HepG2 (cell line): ENCODE results near the gene LLGL2. TPM values are rescaled to one million over a fixed set of nuclear protein-coding genes. Genes with fewer than 3 reads are reported as not detected.
A peak's percentile ranks its signal among the peaks of the same experiment; 100 is the strongest.

ENCODE experiments used
- FOXA3 ChIP-seq: IDR thresholded peaks from 2 replicates; pipeline ENCODE4 v1.6.1; 2016; ENCODE audit warnings: missing genetic modification reagents, missing compliant biosample characterization
- GABPA ChIP-seq, 2 experiments: IDR thresholded peaks; 2 replicates each; pipeline ENCODE4 v1.6.1; 2011 to 2016; ENCODE audit warnings: low read depth in 2 of 2, low read length in 1 of 2, missing biosample characterization in 1 of 2, missing genetic modification characterization in 1 of 2
- KAT8 ChIP-seq: IDR thresholded peaks from 2 replicates; pipeline ENCODE4 v1.6.1; 2016; ENCODE audit warnings: missing genetic modification reagents, missing compliant biosample characterization
- KLF6 ChIP-seq: IDR thresholded peaks from 2 replicates; pipeline ENCODE4 v1.8.0; 2016; ENCODE audit warnings: missing biosample characterization, missing genetic modification reagents
- NR2F6 ChIP-seq, 2 experiments: IDR thresholded peaks; 2 replicates each; pipeline ENCODE4 v1.6.1; 2016; ENCODE audit warnings: antibody characterized with exemption in 1 of 2, mild to moderate bottlenecking in 1 of 2
- STAG1 ChIP-seq: sonication (generic); formaldehyde crosslinking; IDR thresholded peaks from 2 replicates; pipeline ENCODE4 v1.4.0; 2020; ENCODE audit warnings: missing genetic modification reagents
- TSC22D2 ChIP-seq: sonication (generic); formaldehyde crosslinking; IDR thresholded peaks from 2 replicates; pipeline ENCODE4 v1.5.1; 2020; ENCODE audit warnings: missing genetic modification reagents, mild to moderate bottlenecking, borderline replicate concordance
- ZNF264 ChIP-seq: sonication (generic); formaldehyde crosslinking; IDR thresholded peaks from 2 replicates; pipeline ENCODE4 v1.4.0; 2020; ENCODE audit warnings: missing genetic modification reagents
- ZNF333 ChIP-seq: sonication (generic); formaldehyde crosslinking; IDR thresholded peaks from 2 replicates; pipeline ENCODE4 v1.4.0; 2020; ENCODE audit warnings: mild to moderate bottlenecking, missing genetic modification reagents, borderline replicate concordance
- ZNF598 ChIP-seq: sonication (generic); formaldehyde crosslinking; IDR thresholded peaks from 2 replicates; pipeline ENCODE4 v1.5.1; 2020; ENCODE audit warnings: mild to moderate bottlenecking, missing genetic modification reagents, borderline replicate concordance
- ZNF792 ChIP-seq: IDR thresholded peaks from 2 replicates; pipeline ENCODE4 v1.6.1; 2016
- ZNF841 ChIP-seq: sonication (generic); formaldehyde crosslinking; IDR thresholded peaks from 2 replicates; pipeline ENCODE4 v1.8.1; 2023; ENCODE audit warnings: missing genetic modification reagents, borderline replicate concordance
- ZSCAN12 ChIP-seq: sonication (generic); formaldehyde crosslinking; IDR thresholded peaks from 2 replicates; pipeline ENCODE4 v1.9.0; 2021; ENCODE audit warnings: mild to moderate bottlenecking, missing genetic modification reagents
- polyA plus RNA-seq, 8 experiments: library from polyadenylated mRNA; depleted of rRNA in 3 of 8; stranded (reverse) in 7 of 8; unstranded in 1 of 8; fragments of >200 nt; fragmentation: Illumina TruSeq in 4 of 8; extraction: Trizol in 4 of 8; gene quantifications; 2 replicates each; pipeline versions ENCODE4 v1.2.1 to v1.2.3, GENCODE V29; 2011 to 2016; ENCODE audit warnings: low read depth in 4 of 8, missing spikeins in 1 of 8, mixed read lengths in 1 of 8; ENCODE audit not compliant: insufficient read depth in 1 of 8
- total RNA-seq, 5 experiments: library from RNA; depleted of rRNA; stranded (reverse); fragments of >200 nt; fragmentation: Illumina TruSeq; extraction: Trizol; gene quantifications; 2 replicates each; pipeline ENCODE4 v1.2.3, GENCODE V29; 2016; ENCODE audit warnings: low read depth in 1 of 5
- TF ChIP-seq, protein P1 (sequence below): sonication (generic); formaldehyde crosslinking; conservative IDR thresholded peaks from 2 replicates; pipeline ENCODE4 v1.4.0; 2020; ENCODE audit warnings: missing genetic modification reagents
- TF ChIP-seq, protein P2 (sequence below): sonication (generic); formaldehyde crosslinking; IDR thresholded peaks from 2 replicates; pipeline ENCODE4 v1.9.0; 2021; ENCODE audit warnings: missing genetic modification reagents, borderline replicate concordance
- TF ChIP-seq, protein P3 (sequence below): sonication (generic); formaldehyde crosslinking; conservative IDR thresholded peaks from 2 replicates; pipeline ENCODE4 v1.8.0; 2022; ENCODE audit warnings: missing genetic modification reagents
- TF ChIP-seq, protein P4 (sequence below): sonication (generic); formaldehyde crosslinking; conservative IDR thresholded peaks from 2 replicates; pipeline ENCODE4 v1.4.0; 2020; ENCODE audit warnings: missing genetic modification reagents
- TF ChIP-seq, protein P5 (sequence below): sonication (generic); formaldehyde crosslinking; IDR thresholded peaks from 2 replicates; pipeline ENCODE4 v1.4.0; 2020; ENCODE audit warnings: missing genetic modification reagents
- TF ChIP-seq, protein P6 (sequence below): sonication (generic); formaldehyde crosslinking; IDR thresholded peaks from 2 replicates; pipeline ENCODE4 v1.8.1; 2023; ENCODE audit warnings: mild to moderate bottlenecking, inconsistent platforms, moderate library complexity, missing genetic modification reagents, borderline replicate concordance

The LLGL2 gene
- total and polyA plus RNA-seq, 2 of the 13 experiments (the other 11 are each of a cell fraction or from before 2014, with no cell fraction given), result 83.0 to 86.7 TPM

DNA sequence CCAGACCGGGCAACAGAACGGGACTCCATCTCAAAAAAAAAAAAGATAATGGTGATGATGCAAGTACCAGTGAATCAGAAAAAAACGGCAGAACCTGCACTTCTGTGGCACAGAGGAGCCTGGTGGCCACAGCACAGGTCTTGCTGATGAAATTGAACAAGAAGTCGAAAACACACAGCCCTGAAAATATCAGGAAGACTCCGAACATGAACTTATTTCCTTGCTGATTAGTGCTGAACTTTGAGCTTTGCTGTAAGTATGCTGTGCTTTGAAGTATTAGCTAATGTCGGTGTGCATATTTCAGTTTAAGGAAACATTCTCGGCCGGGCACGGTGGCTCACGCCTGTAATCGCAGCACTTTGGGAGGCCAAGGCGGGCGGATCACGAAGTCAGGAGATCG lies 51.2 kb downstream of the LLGL2 start (continued):
- TF ChIP-seq, protein P1, sequence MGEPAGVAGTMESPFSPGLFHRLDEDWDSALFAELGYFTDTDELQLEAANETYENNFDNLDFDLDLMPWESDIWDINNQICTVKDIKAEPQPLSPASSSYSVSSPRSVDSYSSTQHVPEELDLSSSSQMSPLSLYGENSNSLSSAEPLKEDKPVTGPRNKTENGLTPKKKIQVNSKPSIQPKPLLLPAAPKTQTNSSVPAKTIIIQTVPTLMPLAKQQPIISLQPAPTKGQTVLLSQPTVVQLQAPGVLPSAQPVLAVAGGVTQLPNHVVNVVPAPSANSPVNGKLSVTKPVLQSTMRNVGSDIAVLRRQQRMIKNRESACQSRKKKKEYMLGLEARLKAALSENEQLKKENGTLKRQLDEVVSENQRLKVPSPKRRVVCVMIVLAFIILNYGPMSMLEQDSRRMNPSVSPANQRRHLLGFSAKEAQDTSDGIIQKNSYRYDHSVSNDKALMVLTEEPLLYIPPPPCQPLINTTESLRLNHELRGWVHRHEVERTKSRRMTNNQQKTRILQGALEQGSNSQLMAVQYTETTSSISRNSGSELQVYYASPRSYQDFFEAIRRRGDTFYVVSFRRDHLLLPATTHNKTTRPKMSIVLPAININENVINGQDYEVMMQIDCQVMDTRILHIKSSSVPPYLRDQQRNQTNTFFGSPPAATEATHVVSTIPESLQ (CRISPR knock-in tag), result no peak
- TF ChIP-seq, protein P2, sequence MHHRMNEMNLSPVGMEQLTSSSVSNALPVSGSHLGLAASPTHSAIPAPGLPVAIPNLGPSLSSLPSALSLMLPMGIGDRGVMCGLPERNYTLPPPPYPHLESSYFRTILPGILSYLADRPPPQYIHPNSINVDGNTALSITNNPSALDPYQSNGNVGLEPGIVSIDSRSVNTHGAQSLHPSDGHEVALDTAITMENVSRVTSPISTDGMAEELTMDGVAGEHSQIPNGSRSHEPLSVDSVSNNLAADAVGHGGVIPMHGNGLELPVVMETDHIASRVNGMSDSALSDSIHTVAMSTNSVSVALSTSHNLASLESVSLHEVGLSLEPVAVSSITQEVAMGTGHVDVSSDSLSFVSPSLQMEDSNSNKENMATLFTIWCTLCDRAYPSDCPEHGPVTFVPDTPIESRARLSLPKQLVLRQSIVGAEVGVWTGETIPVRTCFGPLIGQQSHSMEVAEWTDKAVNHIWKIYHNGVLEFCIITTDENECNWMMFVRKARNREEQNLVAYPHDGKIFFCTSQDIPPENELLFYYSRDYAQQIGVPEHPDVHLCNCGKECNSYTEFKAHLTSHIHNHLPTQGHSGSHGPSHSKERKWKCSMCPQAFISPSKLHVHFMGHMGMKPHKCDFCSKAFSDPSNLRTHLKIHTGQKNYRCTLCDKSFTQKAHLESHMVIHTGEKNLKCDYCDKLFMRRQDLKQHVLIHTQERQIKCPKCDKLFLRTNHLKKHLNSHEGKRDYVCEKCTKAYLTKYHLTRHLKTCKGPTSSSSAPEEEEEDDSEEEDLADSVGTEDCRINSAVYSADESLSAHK (CRISPR knock-in tag), result no peak
- TF ChIP-seq FOXA3, result peak; percentile 67
- 0 out of 2 replicates have a peak, but pooled peaks have one; percentile 50 for TF ChIP-seq TSC22D2 (CRISPR knock-in tag)
- TF ChIP-seq, protein P3, sequence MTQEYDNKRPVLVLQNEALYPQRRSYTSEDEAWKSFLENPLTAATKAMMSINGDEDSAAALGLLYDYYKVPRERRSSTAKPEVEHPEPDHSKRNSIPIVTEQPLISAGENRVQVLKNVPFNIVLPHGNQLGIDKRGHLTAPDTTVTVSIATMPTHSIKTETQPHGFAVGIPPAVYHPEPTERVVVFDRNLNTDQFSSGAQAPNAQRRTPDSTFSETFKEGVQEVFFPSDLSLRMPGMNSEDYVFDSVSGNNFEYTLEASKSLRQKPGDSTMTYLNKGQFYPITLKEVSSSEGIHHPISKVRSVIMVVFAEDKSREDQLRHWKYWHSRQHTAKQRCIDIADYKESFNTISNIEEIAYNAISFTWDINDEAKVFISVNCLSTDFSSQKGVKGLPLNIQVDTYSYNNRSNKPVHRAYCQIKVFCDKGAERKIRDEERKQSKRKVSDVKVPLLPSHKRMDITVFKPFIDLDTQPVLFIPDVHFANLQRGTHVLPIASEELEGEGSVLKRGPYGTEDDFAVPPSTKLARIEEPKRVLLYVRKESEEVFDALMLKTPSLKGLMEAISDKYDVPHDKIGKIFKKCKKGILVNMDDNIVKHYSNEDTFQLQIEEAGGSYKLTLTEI, result no peak
- TF ChIP-seq ZSCAN12 (CRISPR knock-in tag), result no peak
- 0 out of 2 replicates have a peak, but pooled peaks have one; percentile 2 for TF ChIP-seq STAG1 (CRISPR knock-in tag)
- TF ChIP-seq NR2F6 (IDR thresholded peaks at IDR 0.05), result no peak
- peak; percentile 42; the same call in 1 of the 2 replicates for TF ChIP-seq NR2F6 (CRISPR knock-in tag; IDR thresholded peaks at IDR 0.05)
- TF ChIP-seq, protein P4, sequence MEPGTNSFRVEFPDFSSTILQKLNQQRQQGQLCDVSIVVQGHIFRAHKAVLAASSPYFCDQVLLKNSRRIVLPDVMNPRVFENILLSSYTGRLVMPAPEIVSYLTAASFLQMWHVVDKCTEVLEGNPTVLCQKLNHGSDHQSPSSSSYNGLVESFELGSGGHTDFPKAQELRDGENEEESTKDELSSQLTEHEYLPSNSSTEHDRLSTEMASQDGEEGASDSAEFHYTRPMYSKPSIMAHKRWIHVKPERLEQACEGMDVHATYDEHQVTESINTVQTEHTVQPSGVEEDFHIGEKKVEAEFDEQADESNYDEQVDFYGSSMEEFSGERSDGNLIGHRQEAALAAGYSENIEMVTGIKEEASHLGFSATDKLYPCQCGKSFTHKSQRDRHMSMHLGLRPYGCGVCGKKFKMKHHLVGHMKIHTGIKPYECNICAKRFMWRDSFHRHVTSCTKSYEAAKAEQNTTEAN (CRISPR knock-in tag), result 0 out of 2 replicates have a peak, but pooled peaks have one; percentile 20
- TF ChIP-seq KLF6 (CRISPR knock-in tag), result no peak
- no peak for TF ChIP-seq GABPA (IDR thresholded peaks at IDR 0.05; ENCODE audit: low read depth, low read length)
- no peak for TF ChIP-seq GABPA (CRISPR knock-in tag; IDR thresholded peaks at IDR 0.05; ENCODE audit: low read depth)
- TF ChIP-seq, protein P5, sequence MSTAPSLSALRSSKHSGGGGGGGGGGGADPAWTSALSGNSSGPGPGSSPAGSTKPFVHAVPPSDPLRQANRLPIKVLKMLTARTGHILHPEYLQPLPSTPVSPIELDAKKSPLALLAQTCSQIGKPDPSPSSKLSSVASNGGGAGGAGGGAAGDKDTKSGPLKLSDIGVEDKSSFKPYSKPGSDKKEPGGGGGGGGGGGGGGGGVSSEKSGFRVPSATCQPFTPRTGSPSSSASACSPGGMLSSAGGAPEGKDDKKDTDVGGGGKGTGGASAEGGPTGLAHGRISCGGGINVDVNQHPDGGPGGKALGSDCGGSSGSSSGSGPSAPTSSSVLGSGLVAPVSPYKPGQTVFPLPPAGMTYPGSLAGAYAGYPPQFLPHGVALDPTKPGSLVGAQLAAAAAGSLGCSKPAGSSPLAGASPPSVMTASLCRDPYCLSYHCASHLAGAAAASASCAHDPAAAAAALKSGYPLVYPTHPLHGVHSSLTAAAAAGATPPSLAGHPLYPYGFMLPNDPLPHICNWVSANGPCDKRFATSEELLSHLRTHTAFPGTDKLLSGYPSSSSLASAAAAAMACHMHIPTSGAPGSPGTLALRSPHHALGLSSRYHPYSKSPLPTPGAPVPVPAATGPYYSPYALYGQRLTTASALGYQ (CRISPR knock-in tag), result 0 out of 2 replicates have a peak, but pooled peaks have one; percentile 22
- TF ChIP-seq, protein P6, sequence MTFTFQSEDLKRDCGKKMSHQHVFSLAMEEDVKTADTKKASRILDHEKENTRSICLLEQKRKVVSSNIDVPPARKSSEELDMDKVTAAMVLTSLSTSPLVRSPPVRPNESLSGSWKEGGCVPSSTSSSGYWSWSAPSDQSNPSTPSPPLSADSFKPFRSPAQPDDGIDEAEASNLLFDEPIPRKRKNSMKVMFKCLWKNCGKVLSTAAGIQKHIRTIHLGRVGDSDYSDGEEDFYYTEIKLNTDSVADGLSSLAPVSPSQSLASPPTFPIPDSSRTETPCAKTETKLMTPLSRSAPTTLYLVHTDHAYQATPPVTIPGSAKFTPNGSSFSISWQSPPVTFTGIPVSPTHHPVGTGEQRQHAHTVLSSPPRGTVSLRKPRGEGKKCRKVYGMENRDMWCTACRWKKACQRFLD (CRISPR knock-in tag), result no peak
- TF ChIP-seq KAT8, result peak; percentile 52; the same call in 1 of the 2 replicates
- peak; percentile 88 for TF ChIP-seq ZNF264 (CRISPR knock-in tag)
- TF ChIP-seq ZNF792 (CRISPR knock-in tag), result peak; percentile 68; the same call in 1 of the 2 replicates
- TF ChIP-seq ZNF841 (CRISPR knock-in tag), result no peak
- TF ChIP-seq ZNF598 (CRISPR knock-in tag), result no peak
- no peak for TF ChIP-seq ZNF333 (CRISPR knock-in tag)
